Activated gamma-delta T cell treated with anti-CD3 and anti-CD28 coated beads, Interleukin-2, amount 50 U/mL, for 16 hours (primary cell): ENCODE measurements around the gene TESMIN.

Experiments used
- DNase-seq: peaks from one replicate; pipeline ENCODE4 v3.0.0-alpha.2; 2020; ENCODE audit warnings: low read depth

The TESMIN gene

DNA sequence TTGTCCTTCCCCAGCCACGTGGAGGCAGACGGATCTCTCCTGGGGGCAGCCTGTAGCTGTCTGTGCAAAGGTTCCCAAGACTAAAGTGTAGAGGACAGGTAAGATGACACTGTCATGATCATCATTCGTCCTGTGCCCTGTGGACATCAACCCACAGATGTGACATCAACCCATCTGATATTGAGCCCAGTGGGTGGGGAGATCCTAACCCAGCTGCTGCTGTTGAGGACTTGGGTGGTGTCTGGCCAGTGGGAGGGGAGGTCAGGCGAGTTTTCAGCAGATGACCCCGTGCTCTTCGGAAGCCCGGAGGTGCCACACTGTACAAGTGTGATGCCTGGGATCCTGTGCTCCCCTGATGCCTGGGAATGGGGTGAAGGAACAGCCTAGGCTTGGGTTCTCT, 68.2 kb downstream of the TESMIN start:
- no peak for DNase-seq

DNA sequence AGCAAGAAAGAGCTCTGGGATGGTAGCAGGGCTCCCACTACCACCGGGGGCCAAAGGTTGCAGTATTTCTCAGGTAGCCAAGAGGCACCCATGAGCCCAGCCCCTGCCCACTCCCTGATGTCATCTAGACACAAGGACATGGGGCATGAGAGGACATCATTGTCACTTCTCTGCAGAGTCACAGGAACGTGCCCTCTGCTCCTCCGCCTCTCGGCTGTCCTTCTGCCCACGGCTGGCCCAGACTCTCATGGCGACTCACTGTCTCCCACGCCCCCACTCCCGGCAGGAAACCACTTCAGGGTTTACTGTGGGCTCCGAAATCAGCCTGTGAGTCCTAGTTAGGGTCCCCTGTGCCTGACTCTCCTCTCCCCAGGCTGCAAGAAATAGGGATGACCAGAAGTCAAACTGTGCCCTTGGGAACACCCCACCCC, 68.8 kb downstream of the TESMIN start:
- no peak for DNase-seq

DNA sequence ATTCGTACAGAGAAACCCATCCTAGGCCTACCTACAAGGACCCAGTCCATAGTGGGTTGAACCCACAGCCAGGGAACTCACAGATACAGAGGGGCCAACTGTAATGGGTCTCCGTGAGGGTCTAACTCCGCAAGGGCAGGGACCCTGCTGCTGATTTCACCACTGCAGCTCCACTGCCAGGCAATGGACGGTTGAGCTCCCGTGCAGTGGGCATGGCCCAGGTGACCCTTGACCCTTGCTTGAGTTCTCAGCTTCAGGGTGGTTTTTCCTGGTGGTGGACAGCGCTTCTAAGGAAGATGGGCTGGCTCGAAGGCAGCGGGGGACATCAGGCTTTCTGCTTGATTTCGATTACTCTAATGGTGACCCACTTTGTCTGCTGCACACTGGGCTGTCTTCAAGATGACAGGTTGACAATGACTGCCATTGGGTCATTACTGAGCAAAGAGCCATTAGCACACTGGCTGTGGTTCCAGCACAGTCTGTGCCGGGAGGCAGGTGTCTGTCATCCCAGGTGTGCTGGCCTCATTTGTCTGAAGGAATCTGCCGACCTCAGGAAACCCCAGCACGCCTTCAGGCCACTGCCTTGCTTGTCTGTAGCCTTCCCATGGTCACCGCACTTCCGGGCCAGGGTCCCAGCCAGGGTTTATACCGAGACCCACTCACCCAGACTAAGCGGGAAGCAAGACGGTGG, 70.6 kb downstream of the TESMIN start:
- no peak for DNase-seq

DNA sequence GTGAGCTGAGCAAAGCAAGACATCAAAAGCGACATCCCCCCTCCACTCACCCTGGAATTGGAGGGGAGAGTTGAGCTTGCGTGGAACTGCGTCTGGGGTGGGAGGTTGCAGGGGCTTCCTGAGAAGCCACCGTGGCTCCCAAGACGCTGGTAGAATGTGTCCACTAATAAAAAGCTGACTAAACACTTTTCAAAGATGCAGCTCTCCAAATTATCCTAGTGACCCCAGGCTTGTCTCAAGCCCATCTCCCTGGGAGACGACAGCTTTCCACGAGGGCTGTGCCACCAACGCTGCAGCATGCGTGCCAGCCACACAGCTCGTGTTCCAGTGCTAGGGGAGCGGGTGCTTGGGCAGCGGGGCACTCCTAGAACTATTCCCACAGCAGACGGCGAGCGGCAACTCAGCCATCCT, 73.3 kb downstream of the TESMIN start:
- DNase-seq = no peak

GRCh38 chr11:68677432-68677831, 73.9 kb downstream of the TESMIN start:
- DNase-seq = no peak

- no peak for DNase-seq
These were observed 76.9 kb downstream of the TESMIN start for GRCh38 chr11:68674461-68674860.

- no peak for DNase-seq
These were observed 77.3 kb downstream of the TESMIN start for GRCh38 chr11:68673991-68674390.

- no peak for DNase-seq
These were observed 77.9 kb downstream of the TESMIN start for GRCh38 chr11:68673306-68673945.

DNA sequence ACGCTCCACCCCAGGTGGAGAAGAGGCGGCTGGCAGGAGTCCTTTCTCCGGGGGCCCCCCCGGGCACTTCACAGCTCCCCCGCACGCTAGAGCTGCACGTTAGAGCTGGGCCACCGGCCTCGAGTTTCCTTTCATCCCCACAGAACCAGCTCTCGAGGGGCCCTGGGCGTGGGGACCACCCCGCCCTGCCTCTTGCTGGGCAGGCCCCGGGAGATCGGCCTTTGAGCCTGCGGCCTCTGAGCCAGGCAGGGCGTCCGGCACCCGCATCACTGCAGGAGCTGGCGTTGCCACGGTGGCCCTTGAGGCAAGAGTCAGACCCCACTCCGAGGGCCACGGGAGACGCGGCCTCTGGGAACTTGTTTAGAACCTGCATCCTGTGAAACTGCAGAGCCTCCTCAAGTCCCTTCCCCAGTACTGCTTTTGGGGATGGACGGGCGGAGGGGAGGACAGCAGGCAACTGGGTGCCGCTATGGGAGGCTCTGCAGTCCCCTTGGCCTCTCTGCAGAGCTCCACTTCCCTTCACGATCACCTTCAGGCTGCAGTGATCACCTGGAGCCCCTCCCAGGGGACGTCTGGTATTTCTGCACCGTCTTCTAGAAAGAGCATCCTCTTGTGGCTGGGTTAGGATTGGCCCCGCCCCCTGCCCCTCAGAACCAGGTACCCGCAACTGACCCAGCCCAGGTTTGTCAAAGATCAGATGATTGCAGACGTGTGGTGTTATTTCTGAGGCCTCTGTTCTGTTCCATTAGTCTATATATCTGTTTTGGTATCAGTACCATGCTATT, 80.9 kb downstream of the TESMIN start:
- no peak for DNase-seq

DNA sequence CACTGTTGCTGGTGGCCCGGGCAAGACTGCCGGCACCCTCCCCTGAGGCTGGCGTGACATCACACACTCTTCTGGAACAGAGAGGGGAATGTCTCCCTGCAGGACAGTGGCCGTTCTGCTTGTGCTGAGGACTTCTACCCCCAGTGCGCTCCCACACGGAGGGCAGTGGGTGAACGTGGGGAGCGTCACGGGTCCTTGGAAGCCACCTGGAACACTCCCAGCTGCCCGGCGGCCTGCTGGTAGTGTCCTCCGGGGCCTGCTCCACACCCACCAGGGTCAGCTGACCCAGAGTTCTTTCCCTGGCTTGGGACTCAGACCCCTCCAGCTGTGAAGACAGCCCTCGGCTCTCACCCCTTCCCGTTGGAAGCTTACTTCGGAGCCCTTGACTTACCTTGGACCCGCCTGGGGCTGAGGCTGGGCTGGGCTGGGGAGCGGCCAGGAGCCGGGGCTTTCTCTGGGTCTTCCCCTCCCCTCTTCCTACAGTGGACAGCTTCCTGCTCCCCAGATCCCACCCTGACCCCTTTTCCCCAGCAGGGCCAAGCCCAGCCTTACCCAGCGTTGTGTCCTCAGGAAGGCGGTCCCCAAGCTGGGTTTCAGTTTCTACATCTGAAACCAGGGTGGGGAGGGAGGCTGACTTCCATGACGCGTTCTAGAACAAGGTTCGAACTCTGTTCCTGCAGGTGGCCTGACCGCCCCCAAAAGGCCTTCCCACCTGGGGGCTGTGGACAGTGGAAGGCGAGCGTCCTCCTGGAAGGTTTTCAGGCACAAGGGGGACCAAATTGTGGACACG, 81.8 kb downstream of the TESMIN start:
- DNase-seq = no peak

- no peak for DNase-seq
These were observed 83.5 kb downstream of the TESMIN start for GRCh38 chr11:68667511-68668500.

DNA sequence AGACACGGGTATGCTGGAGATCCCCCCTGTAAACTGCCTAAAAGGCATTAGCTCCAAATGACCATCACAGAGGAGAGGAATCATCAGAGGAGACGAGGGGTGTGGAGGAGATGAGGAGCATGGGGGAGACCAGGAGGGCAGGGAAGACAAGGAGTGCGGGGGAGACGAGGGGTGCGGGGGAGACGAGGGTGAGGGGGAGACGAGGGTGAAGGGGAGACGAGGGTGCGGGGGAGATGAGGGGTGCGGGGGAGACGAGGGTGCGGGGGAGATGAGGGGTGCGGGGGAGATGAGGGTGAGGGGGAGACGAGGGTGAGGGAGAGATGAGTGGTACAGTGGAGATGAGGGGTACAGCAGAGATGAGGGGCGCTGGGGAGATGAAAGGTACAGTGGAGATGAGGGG, 84.5 kb downstream of the TESMIN start:
- DNase-seq = no peak

DNA sequence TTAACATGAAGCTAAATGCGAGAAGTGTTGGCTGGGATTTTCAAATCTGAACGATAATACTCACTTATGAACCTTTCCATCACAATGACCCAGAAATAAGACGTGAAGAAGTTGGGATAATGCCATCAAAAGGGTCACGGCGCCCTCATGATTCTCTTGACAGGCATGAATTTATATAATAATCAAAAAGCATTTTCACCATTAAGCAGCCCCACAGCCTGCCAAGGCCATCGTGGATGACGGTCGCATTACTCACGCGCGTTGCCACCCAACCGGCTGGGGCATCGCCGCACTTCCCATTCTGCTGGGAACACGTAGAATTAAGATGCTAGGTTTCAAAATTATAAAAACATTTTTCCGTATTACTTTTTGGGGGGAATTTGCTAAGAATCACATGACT, 85.9 kb downstream of the TESMIN start:
- DNase-seq = no peak

DNA sequence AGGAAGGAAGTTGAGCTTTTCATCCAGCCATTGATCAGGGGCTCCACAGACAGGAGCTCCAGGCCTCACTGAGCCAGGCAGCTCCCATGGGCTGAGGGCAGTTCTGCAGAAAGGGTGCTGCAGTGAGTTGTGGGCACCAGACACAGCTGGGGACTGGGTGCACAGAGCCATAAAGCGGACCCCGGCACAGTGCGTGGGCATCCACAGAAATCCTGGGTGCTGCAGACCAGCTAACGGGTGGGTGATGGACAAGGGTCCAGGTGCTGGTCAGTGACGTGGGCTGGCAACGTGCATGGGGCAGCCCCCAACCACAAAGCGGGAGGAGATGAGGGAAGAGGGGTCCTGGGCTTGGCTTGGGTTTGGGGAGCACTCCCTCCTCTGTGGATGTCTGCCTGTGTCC, 86.4 kb downstream of the TESMIN start:
- no peak for DNase-seq

- DNase-seq = no peak
These were observed 87.2 kb downstream of the TESMIN start for GRCh38 chr11:68664141-68664540.

GRCh38 chr11:68663482-68664010, 87.8 kb downstream of the TESMIN start:
- no peak for DNase-seq

GRCh38 chr11:68661697-68662603, 89.4 kb downstream of the TESMIN start:
- no peak for DNase-seq

GRCh38 chr11:68661014-68661413, 90.3 kb downstream of the TESMIN start:
- no peak for DNase-seq

- DNase-seq = no peak
These were observed 91.1 kb downstream of the TESMIN start for GRCh38 chr11:68660066-68660810.
